T-cell (primary cell): ENCODE measurements around the gene CNKSR3. TPM values are rescaled to one million over a fixed set of nuclear protein-coding genes. Genes with fewer than 3 reads are reported as not detected.

Experiments
- ATAC-seq, 4 experiments: fragments of 200-7000 bp in 3 of 4; fragments of 150-1000 bp in 1 of 4; cut with Tn5 transposase; replicated peaks in 1 of 4; 1 replicate in 3 of 4; 2 replicates in 1 of 4; pipeline ENCODE4 v1.10.0; 2021; ENCODE audit warnings: moderate library complexity in 3 of 4, mild to moderate bottlenecking in 2 of 4, moderate number of reproducible peaks in 1 of 4
- CTCF ChIA-PET, 2 donors: fragments of 300-600 bp; sonication (Branson Sonifier 250); formaldehyde crosslinking; loops; one replicate each; lab custom pipeline; 2022; ENCODE audit warnings: antibody characterized with exemption in 2 of 2; lab: Charles Lee
- POLR2A ChIA-PET, 2 donors: fragments of 300-600 bp; sonication (Branson Sonifier 250); formaldehyde crosslinking; loops; one replicate each; lab custom pipeline; 2022; ENCODE audit warnings: antibody characterized with exemption in 2 of 2; lab: Charles Lee
- DNase-seq, 35 experiments: peaks; one replicate each; pipeline versions ENCODE4 v3.0.0 to v3.0.0-alpha.2; 2013 to 2023
- H3K27ac ChIP-seq: one replicate; pipeline ENCODE4 v1.5.1; 2013; ENCODE audit warnings: low read length
- H3K27me3 ChIP-seq, 2 experiments: replicated peaks in 1 of 2; 1 replicate in 1 of 2; 2 replicates in 1 of 2; pipeline versions ENCODE4 v1.6.1 to v1.7.0; 2013; ENCODE audit warnings: low read length in 1 of 2, mixed read lengths in 1 of 2; ENCODE audit not compliant: control insufficient read depth in 2 of 2, insufficient read depth in 2 of 2; ENCODE audit errors: extremely low read depth in 1 of 2
- H3K36me3 ChIP-seq, 2 donors: 1 replicate in 1 of 2; 2 replicates in 1 of 2; pipeline versions ENCODE4 v1.6.1 to v1.7.0; 2013; ENCODE audit warnings: low read length in 1 of 2; ENCODE audit not compliant: control insufficient read depth in 2 of 2, insufficient read depth in 1 of 2; ENCODE audit errors: extremely low read depth in 1 of 2
- H3K4me1 ChIP-seq, 2 experiments: 1 replicate in 1 of 2; 2 replicates in 1 of 2; pipeline versions ENCODE4 v1.6.1 to v1.7.0; 2013; ENCODE audit warnings: low read length in 2 of 2, mixed read lengths in 1 of 2; ENCODE audit not compliant: insufficient read depth in 2 of 2, control insufficient read depth in 1 of 2; ENCODE audit errors: extremely low read depth in 1 of 2
- H3K4me3 ChIP-seq, 2 donors: 1 replicate in 1 of 2; 2 replicates in 1 of 2; pipeline versions ENCODE4 v1.5.1 to v1.7.0; 2013; ENCODE audit warnings: mild to moderate bottlenecking in 2 of 2, low read length in 1 of 2, moderate library complexity in 1 of 2; ENCODE audit not compliant: control insufficient read depth in 1 of 2; ENCODE audit errors: extremely low read depth in 1 of 2
- H3K9me3 ChIP-seq: 2 replicates; pipeline ENCODE4 v1.7.0; 2013
- H3K27ac Mint-ChIP-seq, 2 donors: one replicate each; pipeline ENCODE4 v1.8.0; 2020 to 2021; ENCODE audit warnings: mild to moderate bottlenecking in 2 of 2, mixed read lengths in 2 of 2
- H3K27me3 Mint-ChIP-seq, 2 donors: one replicate each; pipeline ENCODE4 v1.8.0; 2021 to 2022; ENCODE audit warnings: mixed read lengths in 2 of 2
- H3K36me3 Mint-ChIP-seq: one replicate; pipeline ENCODE4 v1.8.0; 2021; ENCODE audit warnings: mixed read lengths
- H3K4me1 Mint-ChIP-seq, 3 donors: one replicate each; pipeline ENCODE4 v1.8.0; 2020 to 2022; ENCODE audit warnings: mixed read lengths in 3 of 3, mild to moderate bottlenecking in 1 of 3
- H3K4me3 Mint-ChIP-seq, 3 donors: one replicate each; pipeline ENCODE4 v1.8.0; 2020 to 2022; ENCODE audit warnings: mild to moderate bottlenecking in 3 of 3, mixed read lengths in 3 of 3, moderate library complexity in 3 of 3
- H3K9me3 Mint-ChIP-seq, 3 donors: one replicate each; pipeline ENCODE4 v1.8.0; 2020 to 2022; ENCODE audit warnings: mixed read lengths in 3 of 3
- WGBS: methylation state at CpG from one replicate; pipeline ENCODE4 v1.1.5; 2013; ENCODE audit warnings: missing lambda C conversion rate; ENCODE audit not compliant: insufficient coverage; 5-methylcytosine and 5-hydroxymethylcytosine counted together
- total RNA-seq, 35 experiments: library from RNA in 6 of 35; stranded (reverse) in 6 of 35; fragments of 120-200 nt in 1 of 35; gene quantifications; one replicate each; pipeline versions ENCODE4 v1.2.1 to v1.2.4 and lab custom pipeline; 2013 to 2026

Gene CNKSR3
- total RNA-seq, 5 donors from 2014 or later (not counting 1 experiment from before 2014, with no cell fraction given): 0.05 to 0.35 (median 0.20) TPM

GRCh38 chr6:154496186-154496585, 14.3 kb downstream of the CNKSR3 start:
- 77% methylated on average over 3 of the region's 4 CpGs for WGBS
- ATAC-seq (no peak), DNase-seq (no peak)
- ChIA-PET POLR2A (no interaction called here), CTCF (no interaction called here)
- Mint-ChIP-seq H3K36me3 (no peaks in the 10 kb centered on the region), H3K4me3 (no peak overlapping the region), H3K27me3 (peaks cover 2 to 14% of the 10 kb centered on the region in 2 donors), H3K4me1 (no peaks in the 10 kb centered on the region), H3K27ac (no peak overlapping the region), H3K9me3 (no peaks in the 10 kb centered on the region)
- Histone ChIP-seq H3K4me3 (no peak overlapping the region), H3K4me1 (no peaks in the 10 kb centered on the region), H3K36me3 (no peaks in the 10 kb centered on the region), H3K27ac (no peak overlapping the region), H3K9me3 (no peaks in the 10 kb centered on the region), H3K27me3 (peaks cover 0 to 5% of the 10 kb centered on the region in 2 experiments)

GRCh38 chr6:154494592-154495311, 15.7 kb downstream of the CNKSR3 start:
- Histone ChIP-seq H3K27ac (no peak overlapping the region), H3K27me3 (peaks cover 0 to 5% of the 10 kb centered on the region in 2 experiments), H3K9me3 (no peaks in the 10 kb centered on the region), H3K36me3 (no peaks in the 10 kb centered on the region), H3K4me1 (no peaks in the 10 kb centered on the region), H3K4me3 (no peak overlapping the region)
- ATAC-seq (no peak), DNase-seq (no peak)
- Mint-ChIP-seq H3K27me3 (peaks cover 6 to 12% of the 10 kb centered on the region in 2 donors), H3K4me1 (no peaks in the 10 kb centered on the region), H3K9me3 (no peaks in the 10 kb centered on the region), H3K27ac (no peak overlapping the region), H3K36me3 (no peaks in the 10 kb centered on the region), H3K4me3 (no peak overlapping the region)
- 96% methylated on average over 3 of the region's 5 CpGs for WGBS
- ChIA-PET POLR2A (no interaction called here), CTCF (no interaction called here)

DNA sequence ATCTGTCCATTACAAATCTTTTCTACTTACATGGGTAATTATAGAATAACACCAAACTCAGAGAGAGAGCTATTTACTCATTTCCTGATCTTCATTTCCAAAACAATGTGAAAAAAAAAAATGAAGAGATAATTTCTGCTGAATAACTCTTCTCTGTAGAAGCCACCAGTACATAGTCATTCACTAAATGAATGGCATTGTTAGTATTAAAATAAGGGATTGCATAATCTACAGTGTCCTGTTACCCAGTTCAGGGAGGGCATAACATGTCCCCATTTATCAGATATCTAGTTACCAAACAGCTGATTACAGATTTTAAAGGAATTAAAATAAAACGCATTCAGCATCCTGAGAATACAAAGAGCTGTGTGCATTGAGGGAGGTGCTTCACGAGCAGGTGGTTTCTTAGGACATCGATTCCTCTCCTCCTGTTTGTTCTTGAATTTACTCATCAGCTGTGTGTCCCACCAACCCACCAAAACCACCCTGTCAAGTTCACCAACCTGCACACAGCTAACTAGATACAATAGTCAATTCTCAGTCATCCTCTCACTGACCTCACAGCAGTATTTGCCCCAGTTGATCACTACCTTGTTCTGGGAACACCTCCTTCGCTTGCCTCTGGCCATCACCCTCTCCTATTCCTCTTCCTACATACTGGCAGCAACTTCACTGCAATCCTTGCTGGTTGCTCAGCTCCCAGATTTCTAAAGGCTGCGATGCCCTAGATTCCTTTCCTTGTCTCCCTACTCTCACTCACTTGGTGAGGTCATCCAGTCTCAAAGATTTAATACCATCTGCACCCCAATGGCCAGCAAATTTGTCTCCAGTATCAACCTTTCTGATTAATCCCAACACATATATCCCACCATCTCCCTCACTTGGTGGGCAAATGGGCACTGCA, 18.7 kb downstream of the CNKSR3 start:
- DNase-seq (no peak), ATAC-seq (no peak)
- peaks cover 3 to 6% of the 10 kb centered on the region in 2 donors for H3K27me3 Mint-ChIP-seq
- WGBS: 92% methylated on average over 2 of the region's 5 CpGs
- POLR2A ChIA-PET: interaction anchor here in 1 of 2 donors (0.7 kb wide), 1 partner anchor 14 kb away, joined by 3 read pairs; no protein-coding TSS in a partner anchor
- H3K4me3 Mint-ChIP-seq: no peak overlapping the region
- Histone ChIP-seq H3K9me3 (no peaks in the 10 kb centered on the region), H3K27me3 (peaks cover 0 to 2% of the 10 kb centered on the region in 2 experiments), H3K27ac (no peak overlapping the region), H3K4me3 (no peak overlapping the region), H3K36me3 (no peaks in the 10 kb centered on the region), H3K4me1 (no peaks in the 10 kb centered on the region)
- H3K36me3 Mint-ChIP-seq: no peaks in the 10 kb centered on the region
- H3K9me3 Mint-ChIP-seq: no peaks in the 10 kb centered on the region
- no peaks in the 10 kb centered on the region for H3K4me1 Mint-ChIP-seq
- CTCF ChIA-PET: no interaction called here
- H3K27ac Mint-ChIP-seq: no peak overlapping the region

DNA sequence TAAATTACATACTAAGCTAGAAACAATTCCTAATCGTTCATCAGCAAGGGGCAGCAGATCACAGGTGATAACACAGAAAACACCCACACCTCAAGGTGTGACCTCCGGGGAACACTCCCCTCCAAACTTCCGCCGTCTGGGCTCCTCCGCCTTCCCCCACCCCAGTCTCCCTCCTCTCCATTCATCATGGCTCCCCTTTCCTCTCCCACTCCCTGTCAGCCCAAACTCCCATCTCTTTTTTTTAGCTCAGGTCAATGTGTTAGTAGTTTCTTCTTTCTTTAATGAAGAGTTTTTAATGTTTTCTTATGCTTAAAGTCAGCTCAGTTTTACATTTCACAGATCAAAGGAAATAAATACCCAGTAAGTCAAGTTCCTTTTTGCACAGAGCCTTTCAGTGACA, 20.7 kb downstream of the CNKSR3 start:
- peaks cover 3 to 6% of the 10 kb centered on the region in 2 donors for H3K27me3 Mint-ChIP-seq
- ChIA-PET CTCF (no interaction called here), POLR2A (no interaction called here)
- no peaks in the 10 kb centered on the region for H3K4me1 Mint-ChIP-seq
- Histone ChIP-seq H3K36me3 (no peaks in the 10 kb centered on the region), H3K4me1 (no peaks in the 10 kb centered on the region), H3K27me3 (peaks cover 0 to 4% of the 10 kb centered on the region in 2 experiments), H3K4me3 (no peak overlapping the region), H3K27ac (no peak overlapping the region), H3K9me3 (no peaks in the 10 kb centered on the region)
- H3K4me3 Mint-ChIP-seq: no peak overlapping the region
- DNase-seq: no peak
- H3K27ac Mint-ChIP-seq: no peak overlapping the region
- H3K36me3 Mint-ChIP-seq: no peaks in the 10 kb centered on the region
- WGBS: 92% methylated on average over 4 of the region's 5 CpGs
- ATAC-seq: no peak
- no peaks in the 10 kb centered on the region for H3K9me3 Mint-ChIP-seq

GRCh38 chr6:154488802-154489437, 21.6 kb downstream of the CNKSR3 start:
- 85% methylated on average over 6 of the region's 11 CpGs for WGBS
- Mint-ChIP-seq H3K27ac (no peak overlapping the region), H3K36me3 (no peaks in the 10 kb centered on the region), H3K27me3 (peaks cover 3 to 6% of the 10 kb centered on the region in 2 donors), H3K9me3 (no peaks in the 10 kb centered on the region), H3K4me3 (no peak overlapping the region), H3K4me1 (no peaks in the 10 kb centered on the region)
- no peaks in the 10 kb centered on the region for H3K4me1 ChIP-seq
- ChIA-PET CTCF (no interaction called here), POLR2A (no interaction called here)
- ATAC-seq: no peak
- peaks cover 0 to 4% of the 10 kb centered on the region in 2 experiments for H3K27me3 ChIP-seq
- no peaks in the 10 kb centered on the region for H3K36me3 ChIP-seq
- no peak for DNase-seq
- H3K9me3 ChIP-seq: no peaks in the 10 kb centered on the region
- H3K27ac ChIP-seq: no peak overlapping the region
- H3K4me3 ChIP-seq: no peak overlapping the region

- no peak for ATAC-seq
Measured at GRCh38 chr6:154488248-154488593, 22.3 kb downstream of the CNKSR3 start.

More at GRCh38 chr6:154488248-154488593, 22.3 kb downstream of the CNKSR3 start:
- H3K9me3 ChIP-seq: no peaks in the 10 kb centered on the region
- H3K36me3 ChIP-seq: no peaks in the 10 kb centered on the region
- ChIA-PET POLR2A (no interaction called here), CTCF (no interaction called here)
- Mint-ChIP-seq H3K27ac (no peak overlapping the region), H3K36me3 (no peaks in the 10 kb centered on the region), H3K9me3 (no peaks in the 10 kb centered on the region), H3K4me1 (no peaks in the 10 kb centered on the region), H3K4me3 (no peak overlapping the region), H3K27me3 (peaks cover 3 to 6% of the 10 kb centered on the region in 2 donors)
- no peaks in the 10 kb centered on the region for H3K4me1 ChIP-seq
- no peak for DNase-seq
- no CpG with 5 or more reads among the region's 1 CpG for WGBS
- H3K27me3 ChIP-seq: peaks cover 0 to 4% of the 10 kb centered on the region in 2 experiments
- no peak overlapping the region for H3K27ac ChIP-seq
- no peak overlapping the region for H3K4me3 ChIP-seq
